GM12892 (cell line): Measurements from ENCODE around the gene DPY19L3.

ENCODE experiments used
- POLR2A ChIP-seq: IDR thresholded peaks from 2 replicates; pipeline ENCODE4 v1.6.1; 2011; ENCODE audit warnings: low read depth, low read length, control low read depth
- POLR2AphosphoS5 ChIP-seq: IDR thresholded peaks from 2 replicates; pipeline ENCODE4 v1.6.1; 2011; ENCODE audit warnings: low read depth, low read length, control low read depth

DNA sequence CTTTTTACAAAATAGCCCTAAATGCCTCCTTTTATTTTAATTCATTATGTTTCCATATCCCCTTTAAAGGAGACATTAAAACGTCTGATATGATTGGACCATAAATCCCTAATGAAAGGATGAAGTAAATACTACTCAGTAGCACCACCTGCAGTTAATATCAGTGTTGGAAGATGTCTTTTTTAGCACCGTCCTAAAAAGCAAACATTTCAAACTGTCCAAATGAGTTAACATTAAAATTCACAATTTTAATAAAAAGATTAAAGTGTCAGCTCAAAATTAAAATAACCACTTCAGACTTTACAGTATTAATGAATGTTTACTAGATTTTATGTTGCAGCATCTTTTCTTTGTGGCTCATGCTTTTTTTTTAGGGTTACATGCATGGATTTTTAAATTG, 47.9 kb upstream of the DPY19L3 start:
- TF ChIP-seq POLR2A (no peak), POLR2AphosphoS5 (no peak)
